ENCODE data around the gene KRT73. TPM values are rescaled to one million over a fixed set of nuclear protein-coding genes. Genes with fewer than 3 reads are reported as not detected.

The KRT73 gene
- polyA plus RNA-seq (ENCODE audit: insufficient read length), result not detected

DNA sequence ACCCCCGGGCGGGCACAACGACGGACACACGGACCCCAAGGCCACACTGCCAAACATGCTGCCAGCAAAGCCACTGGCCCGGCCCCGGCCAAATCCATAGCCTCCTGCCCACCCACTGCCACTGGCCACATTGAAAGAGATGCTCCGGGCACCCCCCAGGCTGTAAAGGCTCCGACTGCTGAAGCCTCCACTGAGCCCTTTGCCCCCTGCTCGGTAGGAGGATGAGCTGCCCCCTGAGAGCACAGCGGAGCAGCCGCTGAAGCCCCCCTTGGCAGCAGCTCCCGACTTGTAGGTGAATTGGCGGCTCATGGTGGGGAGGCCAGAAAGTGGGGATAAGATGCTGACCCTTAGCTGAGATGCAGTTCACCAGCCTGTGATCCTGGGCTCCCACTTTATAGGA, at the start of gene KRT73:
TSS of gene KRT73 (minus strand) at position 344 of the 400 bp plus-strand sequence. CDS start at position 309, 35 bp downstream.
- DNase-seq (ENCODE audit: low read depth), result no peak

DNA sequence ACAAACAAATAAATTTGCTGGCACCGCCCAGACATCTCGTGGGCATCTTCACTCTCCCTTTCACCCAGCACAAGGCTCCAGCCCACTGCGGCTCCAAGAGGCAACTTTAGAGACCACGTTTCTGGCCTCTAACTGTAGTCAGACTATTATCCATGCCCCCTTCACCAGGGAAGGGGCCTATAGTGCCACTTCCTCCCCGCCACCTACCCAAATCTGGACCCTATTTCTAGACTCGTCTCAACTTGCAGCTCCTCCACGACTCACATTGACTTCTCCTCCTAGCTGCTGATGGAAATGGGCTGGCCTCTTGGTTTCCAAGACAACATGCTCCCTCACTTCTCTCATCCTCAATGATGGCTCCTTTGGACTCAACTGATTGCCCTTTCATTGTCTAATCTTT, 49.6 kb upstream of the KRT73 start:
- DNase-seq (ENCODE audit: low read depth), result no peak

DNA sequence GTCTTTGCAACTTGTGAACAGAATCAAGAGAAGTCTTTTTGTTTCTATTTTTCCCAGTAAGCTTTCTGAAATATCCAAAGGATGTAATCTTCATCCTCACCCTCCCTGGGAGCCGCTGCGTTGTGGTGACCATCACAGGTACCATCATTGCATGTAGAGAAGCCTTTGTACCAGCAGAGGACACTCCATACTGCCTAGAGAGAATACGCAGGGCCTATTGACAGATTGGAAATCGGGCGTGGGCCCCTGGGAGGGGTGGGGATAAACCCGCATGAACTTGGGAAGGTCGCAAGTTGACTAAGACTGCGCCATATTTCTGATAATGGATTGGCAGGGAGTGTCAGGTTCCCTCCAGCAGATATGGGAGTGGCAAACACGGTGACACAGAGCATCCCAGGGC, 49.1 kb upstream of the KRT73 start:
- no peak for DNase-seq (ENCODE audit: low read depth)

DNA sequence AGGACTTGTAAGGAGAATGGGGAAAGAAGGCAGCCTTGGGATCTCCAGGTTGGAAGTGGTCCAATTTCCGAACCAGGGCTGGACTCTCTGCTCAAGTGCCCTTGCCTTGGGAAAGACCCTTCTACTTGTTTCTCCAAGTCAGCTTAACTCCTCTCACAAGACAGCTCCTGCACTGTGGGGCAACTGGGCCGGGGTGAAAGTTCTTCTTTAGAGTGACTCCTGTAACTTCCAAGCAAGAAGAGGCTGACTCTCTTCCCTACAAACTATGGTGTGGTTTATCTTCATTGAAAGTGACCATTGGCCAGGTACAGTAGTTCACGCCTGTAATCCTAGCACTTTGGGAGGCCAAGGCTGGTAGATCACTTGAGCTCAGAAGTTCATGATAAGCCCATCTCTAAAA, 48.1 kb upstream of the KRT73 start:
- DNase-seq (ENCODE audit: low read depth), result no peak

DNA sequence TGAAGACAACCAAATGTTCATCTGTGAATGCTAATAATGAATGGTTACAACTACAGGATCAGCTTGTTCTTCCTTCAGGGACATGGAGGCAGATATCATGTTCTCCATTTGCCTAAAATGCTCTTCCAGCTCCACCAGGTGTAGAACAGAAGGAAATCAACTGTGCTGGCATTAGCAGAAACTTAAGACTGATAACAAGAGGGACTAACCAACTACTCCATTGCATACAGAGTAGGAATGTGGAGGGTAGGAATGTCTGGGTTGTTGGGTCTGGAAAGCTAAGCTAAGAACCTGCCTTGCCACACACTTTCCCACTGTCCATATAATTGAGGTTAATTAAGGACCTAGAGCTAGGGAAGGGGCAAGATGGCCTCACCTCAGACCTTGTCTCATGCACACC, 45.1 kb upstream of the KRT73 start:
- DNase-seq (ENCODE audit: low read depth), result no peak

DNA sequence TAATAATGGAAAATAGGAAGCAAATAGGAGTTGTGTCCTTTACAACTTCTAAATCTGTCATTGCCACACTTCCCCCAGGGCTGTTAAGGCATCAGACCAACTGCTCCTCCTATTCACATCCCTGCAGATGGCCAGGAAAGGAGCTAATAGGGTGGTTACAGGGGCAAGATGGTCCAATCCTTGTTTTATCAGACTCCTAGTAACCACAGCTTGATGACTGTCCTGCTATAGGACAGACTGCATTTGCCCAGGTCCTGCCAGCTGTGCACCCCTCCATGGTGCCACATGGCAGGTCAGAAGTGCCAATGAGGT, 44.5 kb upstream of the KRT73 start:
- DNase-seq (ENCODE audit: low read depth), result no peak

DNA sequence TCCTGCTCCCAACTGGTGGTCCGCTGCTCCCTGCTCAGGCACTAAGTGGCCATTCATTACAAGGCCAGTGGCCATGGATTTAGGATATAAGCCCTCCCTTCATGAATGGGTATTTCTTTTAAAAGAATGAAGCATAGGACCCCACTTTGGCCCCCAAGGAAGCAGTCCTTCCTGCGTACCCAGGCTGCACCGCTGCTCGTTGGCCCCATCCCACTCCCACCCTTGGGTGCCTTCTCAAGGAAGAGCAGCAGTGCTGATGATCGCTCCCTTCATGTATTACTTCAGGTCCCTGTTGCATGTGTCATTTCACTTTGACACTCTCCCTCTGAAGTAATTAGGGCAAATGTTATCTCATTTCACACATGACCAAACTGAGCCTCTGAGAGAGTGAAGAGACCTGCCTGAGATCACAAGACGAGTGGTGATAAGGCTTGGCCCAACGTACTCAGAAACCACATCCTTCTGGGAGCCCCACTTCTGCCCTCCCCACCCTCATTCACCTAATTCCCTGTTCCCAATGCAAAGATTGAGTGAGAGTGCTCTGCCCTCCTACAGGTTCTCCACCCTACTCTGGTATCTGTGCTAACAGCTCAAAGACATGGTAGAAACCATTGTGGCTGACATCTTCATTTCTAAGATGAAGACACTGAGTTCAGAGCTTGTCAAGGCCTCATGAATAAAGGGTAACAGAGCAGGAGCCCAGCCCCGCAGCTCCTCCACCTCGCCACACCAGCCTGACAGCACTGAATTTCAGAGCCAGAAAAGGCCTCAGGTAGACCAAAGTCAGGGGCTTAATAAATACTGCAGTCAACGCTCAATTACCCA, 43.9 kb upstream of the KRT73 start:
- no peak for DNase-seq (ENCODE audit: low read depth)

DNA sequence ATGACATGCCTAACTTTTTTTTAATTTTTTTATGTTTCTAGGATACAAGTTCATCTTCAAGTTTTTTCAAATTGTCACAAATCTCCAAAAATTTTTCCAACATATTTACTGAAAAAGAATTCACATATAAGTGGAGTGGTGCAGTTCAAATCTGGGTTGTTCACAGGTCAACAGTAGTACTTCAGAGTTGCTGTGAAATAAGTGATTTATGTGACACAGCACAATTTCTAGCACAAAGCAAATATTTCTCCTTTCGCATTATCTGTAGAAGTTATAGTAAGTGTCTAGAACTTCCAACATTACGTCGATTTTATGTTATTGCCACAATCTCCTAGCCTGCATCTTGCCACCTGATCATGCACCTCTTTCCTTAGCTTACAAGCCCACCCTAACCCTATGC, 43.3 kb upstream of the KRT73 start:
- no peak for DNase-seq (ENCODE audit: low read depth)

DNA sequence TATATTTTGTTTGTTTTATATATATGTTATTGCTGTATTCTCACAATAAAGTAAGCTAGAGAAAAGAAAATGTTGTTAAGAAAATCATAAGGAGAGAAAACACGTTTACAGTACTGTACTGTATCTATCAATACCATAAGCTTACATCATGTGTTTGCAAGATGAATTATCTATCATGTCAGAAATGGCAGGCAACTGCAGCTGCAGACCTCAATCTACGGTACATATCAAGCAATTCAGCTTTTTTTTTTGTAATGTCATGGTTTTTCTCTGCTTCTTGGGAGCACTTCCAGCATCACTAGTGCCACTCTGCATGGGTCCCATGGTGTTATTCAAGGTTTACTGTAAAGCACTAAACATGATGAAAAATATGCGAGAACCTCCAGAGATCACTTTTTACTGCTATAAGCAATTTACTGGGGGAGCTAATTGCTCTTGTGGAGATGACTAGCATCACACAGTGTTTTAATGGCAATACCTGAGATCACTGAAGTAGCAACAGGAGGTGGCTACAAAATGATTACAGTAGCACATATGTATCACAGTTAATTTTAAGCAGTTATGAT, 42.7 kb upstream of the KRT73 start:
- no peak for DNase-seq (ENCODE audit: low read depth)

DNA sequence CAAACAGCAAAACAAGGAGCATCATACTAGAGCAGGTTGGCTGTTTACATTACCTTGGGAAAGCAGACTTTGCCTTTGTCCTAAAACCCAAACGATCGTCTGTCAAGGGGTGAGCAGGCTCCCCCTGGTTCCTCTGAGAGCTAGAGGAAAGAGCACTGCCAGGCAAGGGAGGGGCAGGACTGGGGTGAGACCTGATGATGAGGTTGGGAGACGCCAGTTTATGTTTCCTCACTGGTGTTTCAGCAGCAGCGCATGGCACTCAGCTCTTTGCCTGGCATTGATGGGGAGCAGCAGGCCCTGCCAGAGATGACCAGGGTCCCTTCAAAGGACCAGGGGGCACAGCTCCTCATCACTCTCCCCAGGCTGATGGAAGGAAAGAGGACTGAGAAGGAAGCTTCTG, 41.6 kb upstream of the KRT73 start:
- DNase-seq (ENCODE audit: low read depth), result no peak

DNA sequence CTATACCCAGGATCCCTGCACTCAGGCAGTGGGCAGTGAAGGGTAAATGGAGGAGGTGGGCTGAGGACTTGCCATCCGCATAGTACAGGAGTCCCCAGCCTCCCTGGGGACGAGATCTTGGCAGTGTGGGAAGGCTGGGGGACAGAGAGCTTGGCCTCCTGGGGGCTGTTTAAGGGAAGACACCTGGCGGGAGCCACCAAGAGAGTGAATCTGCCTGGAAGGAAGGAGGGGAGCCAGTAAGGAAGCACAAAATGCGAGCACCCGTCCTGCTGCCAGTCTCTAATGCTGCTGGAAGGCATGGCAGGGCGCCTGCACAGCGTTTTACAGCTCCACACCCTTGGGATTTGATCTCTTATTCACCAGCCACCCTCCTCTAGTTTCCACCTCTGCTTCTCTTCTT, 41.0 kb upstream of the KRT73 start:
- no peak for DNase-seq (ENCODE audit: low read depth)

DNA sequence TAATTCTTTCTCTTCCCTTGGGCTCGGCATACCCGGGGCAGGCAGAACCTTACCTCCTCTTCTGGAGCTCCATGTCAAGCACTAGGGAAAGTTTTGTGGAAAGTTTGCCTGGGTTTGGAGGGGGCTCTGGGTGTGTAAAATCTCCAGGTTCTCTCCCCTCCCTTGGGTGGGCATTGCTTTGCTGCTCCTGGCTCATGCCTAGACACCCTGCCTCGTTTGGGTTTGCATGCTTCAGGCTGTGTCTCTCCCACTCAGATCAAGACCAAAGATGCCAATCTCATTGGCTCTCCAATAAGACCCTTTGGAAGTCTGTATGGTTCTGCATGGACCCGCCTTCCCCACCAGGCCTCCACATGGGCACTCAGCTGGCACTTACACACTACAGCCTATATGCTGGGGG, 39.8 kb upstream of the KRT73 start:
- no peak for DNase-seq (ENCODE audit: low read depth)

DNA sequence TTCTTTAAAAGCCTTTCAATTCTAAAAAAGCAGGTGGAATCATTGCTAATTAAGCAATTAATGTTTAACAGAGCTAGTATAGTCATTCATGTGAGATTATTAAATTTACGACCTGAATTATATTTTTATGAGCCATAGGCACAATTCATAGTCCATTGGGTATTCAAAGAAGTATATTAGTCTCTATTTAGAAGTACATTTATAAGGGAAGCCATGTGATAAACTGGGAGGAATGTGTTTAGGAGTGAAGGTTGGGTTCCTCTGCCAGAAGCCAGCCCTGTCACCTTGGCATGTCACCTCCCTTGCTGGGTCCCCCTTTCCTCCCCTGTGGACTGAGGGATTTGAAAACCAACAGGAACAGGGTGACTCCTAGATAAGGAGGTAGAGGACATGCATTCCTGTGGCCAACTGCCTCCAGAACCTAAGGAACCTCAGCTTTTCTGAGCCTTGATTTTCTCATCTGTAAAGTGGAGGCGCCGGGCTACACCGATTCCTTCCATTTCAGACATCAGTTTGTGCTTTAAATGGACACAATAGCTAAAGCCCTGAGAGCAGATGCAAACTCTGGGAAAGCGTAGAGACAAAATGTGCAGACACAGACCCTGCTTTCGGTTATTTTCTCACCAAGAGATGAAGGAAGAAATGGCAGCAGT, 39.0 kb upstream of the KRT73 start:
- no peak for DNase-seq (ENCODE audit: low read depth)

DNA sequence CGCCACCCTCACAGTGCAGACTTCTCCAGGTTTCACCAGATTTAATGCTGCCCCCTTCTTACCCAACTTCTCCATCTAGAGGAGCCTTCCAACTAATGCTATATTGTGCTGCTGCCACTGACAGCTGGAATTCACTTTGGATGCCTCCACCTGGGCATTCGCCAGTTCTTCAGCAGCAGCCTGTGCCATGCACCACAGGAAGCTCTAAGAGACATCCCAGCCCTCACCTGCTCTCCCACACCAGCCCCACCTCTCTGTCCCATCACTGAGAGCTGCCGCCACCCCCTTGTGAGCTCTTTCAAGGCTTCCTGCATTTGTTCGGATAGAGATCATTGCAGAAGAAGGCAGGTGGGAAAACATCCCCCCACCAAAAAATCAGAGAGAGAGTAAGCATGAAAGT, 38.3 kb upstream of the KRT73 start:
- DNase-seq (ENCODE audit: low read depth), result no peak

DNA sequence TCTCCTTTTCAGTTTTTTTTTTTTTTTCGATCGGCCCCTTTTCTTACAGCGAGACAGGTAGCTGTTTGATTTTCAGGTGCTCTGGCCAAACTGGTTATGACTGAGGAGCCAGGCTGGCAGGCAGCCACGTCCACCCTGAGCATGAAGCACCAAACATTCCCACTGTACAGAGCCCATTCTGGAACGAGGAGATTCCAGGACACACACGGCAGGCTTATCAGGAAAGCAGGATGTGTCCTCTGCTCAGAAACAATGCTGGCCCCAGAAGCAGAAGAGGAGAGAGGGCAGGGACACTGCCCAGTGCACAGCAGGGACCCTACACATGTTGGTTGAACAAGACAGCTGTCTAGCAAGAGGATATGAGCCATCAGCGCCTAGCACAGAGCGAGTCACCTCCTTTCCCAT, 37.4 kb upstream of the KRT73 start:
- no peak for DNase-seq (ENCODE audit: low read depth)

DNA sequence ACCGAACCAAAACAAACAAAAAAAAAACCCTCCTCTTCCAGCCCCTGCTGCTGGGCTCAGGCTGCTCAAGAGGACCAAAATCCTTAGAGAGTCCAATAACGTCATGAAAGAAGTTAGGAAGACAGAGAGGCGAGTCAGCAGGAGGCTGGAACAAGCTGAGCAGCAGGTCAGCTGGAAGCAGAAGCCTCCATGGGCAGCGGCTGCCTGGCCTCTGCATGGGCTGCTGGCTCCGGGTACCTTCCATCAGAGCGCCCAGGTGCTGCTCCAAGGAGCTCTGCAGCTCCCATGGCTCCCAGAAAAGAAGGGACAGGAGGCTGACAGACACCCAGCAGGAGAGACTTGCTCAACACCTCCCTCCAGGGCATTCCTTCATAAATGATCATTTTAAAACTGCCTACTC, 36.9 kb upstream of the KRT73 start:
- DNase-seq (ENCODE audit: low read depth), result no peak

DNA sequence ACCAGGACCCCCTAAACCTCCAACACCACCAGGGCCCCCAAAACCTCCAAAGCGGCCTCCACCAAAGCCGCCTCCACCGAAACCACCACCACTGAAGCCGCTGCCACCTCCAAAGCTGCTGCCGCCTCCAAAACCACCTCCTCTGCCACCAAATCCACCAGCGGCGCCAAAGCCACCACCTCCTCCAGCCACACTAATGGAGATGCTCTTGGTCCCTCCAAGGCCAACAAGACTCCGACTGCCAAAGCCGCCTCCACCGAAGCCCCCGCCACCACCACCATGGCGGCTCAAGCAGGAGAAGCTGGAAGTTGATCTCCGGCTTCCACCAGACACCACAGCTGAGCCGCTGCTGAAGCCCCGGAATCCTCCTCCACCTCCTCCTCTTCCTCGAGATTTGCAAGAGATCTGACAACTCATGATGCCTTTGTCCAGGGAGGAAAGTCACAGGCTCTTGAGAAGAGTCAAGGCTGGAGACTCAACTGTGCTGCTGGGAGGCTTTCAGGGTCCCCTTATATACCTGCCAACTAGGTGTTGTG, 33.4 kb upstream of the KRT73 start, which contains the start of gene KRT2:
TSS of gene KRT2 (minus strand) at position 486 of the 536 bp plus-strand sequence. CDS start at position 417, 69 bp downstream.
- no peak for DNase-seq (ENCODE audit: low read depth)

DNA sequence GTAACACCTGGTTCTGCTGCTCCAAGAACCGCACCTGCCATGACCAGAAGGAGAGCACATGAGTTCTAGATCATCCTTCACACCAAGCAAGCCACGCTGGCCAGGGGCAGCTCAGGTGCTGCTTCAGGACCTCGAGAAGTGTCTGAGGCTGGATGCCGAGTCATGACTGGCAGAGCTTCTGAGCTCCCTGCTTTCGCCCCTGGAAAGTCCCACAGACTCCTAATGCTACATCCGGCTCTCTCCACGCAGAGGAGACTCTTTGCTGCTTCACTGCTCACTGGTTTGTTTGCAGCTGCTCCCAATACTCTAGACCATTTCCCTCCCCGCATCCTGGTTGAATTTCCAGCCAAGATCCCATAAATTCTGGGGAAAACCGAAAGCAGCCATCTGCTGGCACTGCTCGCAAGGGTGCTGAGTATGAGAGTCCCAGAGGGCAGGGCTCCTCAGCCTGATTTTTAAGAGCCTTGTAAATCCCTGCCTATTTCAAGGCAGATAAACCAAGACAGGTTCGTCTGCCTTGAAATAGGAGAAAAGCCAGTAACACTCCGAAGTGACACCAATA, 32.2 kb upstream of the KRT73 start:
- DNase-seq (ENCODE audit: low read depth), result no peak

DNA sequence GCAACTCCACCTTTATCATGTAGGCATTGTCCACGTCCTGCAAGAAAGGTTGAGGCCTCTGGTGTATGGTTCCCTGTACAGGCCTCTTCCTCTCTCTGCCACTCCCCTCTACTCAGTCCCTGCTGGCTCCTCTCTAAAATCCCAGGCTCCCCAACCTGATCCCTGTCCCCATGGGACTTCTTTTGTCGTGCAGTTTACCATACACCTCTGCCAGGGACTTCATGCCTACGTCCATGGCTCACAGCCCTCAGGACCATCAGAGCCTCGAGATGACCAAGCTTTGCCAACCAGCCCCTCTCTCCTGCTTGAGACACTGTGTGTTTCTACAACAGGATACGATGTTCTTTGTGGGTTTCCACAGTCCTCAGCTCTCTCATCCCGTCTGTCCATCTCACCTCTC, 30.7 kb upstream of the KRT73 start:
- no peak for DNase-seq (ENCODE audit: low read depth)

DNA sequence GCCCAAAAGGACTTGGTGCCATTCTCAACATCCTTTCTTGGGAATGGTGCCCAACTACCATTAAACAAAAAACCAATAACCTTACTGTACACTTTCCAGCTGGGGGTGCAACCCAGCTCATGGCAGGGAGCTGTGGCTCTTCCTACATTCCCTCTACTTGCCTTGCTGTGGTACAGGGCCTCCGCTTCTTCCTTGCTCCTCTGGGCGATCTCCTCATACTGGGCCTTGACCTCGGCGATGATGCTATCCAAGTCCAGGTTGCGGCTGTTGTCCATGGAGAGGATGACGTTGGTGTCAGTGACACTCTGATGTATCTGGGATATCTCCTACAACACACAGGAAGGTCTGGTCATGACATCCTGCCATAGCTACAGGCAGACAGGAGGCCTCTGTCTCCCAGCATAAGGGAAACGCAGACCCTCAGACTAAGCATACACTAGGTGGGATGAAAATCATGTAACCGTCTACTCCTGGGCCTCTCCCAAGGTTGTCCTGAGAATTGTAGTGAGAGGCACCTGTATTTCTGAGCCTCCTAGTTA, 29.7 kb upstream of the KRT73 start:
- no peak for DNase-seq (ENCODE audit: low read depth)

DNA sequence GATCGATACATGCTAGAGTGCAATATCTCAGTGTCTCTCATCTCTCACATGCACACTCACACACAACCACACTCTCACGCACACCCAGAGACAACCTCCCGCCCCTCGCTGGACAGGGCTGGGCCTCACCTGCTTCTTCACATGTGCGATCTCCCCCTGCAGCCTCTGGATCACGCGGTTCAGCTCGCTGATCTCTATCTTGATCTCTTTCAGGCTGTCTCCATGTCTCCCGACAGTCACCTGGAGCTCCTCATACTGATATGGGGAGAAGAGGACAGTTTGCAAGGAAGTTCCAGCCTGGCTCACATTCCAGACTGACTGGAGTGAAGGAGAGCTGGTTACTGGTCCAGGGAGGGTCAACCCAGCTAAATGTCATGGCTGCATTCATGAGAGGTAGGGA, 29.2 kb upstream of the KRT73 start:
- DNase-seq (ENCODE audit: low read depth), result no peak

DNA sequence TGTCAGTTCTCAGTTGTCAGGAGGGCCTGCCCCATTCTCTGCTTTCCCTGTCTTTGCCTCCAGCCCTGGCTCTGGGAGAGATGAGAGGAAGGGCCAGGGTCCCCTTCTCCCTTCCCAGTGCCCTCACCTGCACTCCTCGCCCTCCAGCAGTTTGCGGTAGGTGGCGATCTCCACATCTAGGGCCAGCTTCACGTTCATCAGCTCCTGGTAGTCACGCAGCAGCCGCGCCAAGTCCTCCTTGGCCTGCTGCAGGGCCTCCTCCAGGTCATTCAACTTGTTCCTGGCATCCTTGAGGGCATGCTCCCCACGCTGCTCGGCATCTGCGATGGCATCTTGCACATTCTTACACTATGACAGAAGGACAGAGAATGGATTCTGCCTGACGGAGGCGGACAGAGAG, 28.3 kb upstream of the KRT73 start:
- DNase-seq (ENCODE audit: low read depth), result no peak
